Stimulated activated CD4-positive, alpha-beta T cell treated with anti-CD3 and anti-CD28 coated beads, Interleukin-1b, Interleukin-23, amount 100 ng/mL, for 4 hours (primary cell): Measurements from ENCODE around the gene GAST.

Experiments
- DNase-seq, 2 donors: peaks; one replicate each; pipeline ENCODE4 v3.0.0-alpha.2; 2020; ENCODE audit warnings: low read depth in 2 of 2

Gene GAST

GRCh38 chr17:41707803-41708669 is 4.1 kb upstream of the GAST start:
- DNase-seq: no peak

- no peak for DNase-seq
Measured at GRCh38 chr17:41710472-41711090, 1.6 kb upstream of the GAST start.

- DNase-seq: no peak
Measured at GRCh38 chr17:41717408-41718286, 5.5 kb downstream of the GAST start.

- DNase-seq: no peak
Measured at GRCh38 chr17:41718287-41718645, 6.1 kb downstream of the GAST start.

GRCh38 chr17:41722231-41722630 is 10.1 kb downstream of the GAST start:
- no peak for DNase-seq

GRCh38 chr17:41723801-41724475 is 11.8 kb downstream of the GAST start:
- no peak for DNase-seq

- DNase-seq: no peak
Measured at GRCh38 chr17:41724476-41725050, 12.4 kb downstream of the GAST start.

GRCh38 chr17:41725134-41725533 is 13.0 kb downstream of the GAST start:
- DNase-seq: no peak

GRCh38 chr17:41728056-41728455 is 15.9 kb downstream of the GAST start:
- no peak for DNase-seq

- no peak for DNase-seq
Measured at GRCh38 chr17:41730479-41730878, 18.3 kb downstream of the GAST start.

GRCh38 chr17:41731836-41732235 is 19.7 kb downstream of the GAST start:
- no peak for DNase-seq

- no peak for DNase-seq
Measured at GRCh38 chr17:41733348-41734138, 21.4 kb downstream of the GAST start.

GRCh38 chr17:41734139-41734948 is 22.2 kb downstream of the GAST start, which contains the start of gene HAP1:
HAP1 (minus strand) TSS chr17:41734643; CDS start chr17:41734634, 9 bp downstream.
- no peak for DNase-seq

GRCh38 chr17:41734949-41735313 is 22.8 kb downstream of the GAST start:
- DNase-seq: no peak

- DNase-seq: no peak
Measured at GRCh38 chr17:41735744-41736143, 23.6 kb downstream of the GAST start.

- DNase-seq: no peak
Measured at GRCh38 chr17:41736983-41737679, 25.0 kb downstream of the GAST start.

- DNase-seq: no peak
Measured at GRCh38 chr17:41737680-41738023, 25.5 kb downstream of the GAST start.

- DNase-seq: peak; percentile 69 to 73
Measured at GRCh38 chr17:41738077-41738800, 26.1 kb downstream of the GAST start.

- DNase-seq: no peak
Measured at GRCh38 chr17:41738801-41739112, 26.6 kb downstream of the GAST start.
